Spleen (tissue), 11 donors: ENCODE measurements around the gene MYO18B. TPM values are rescaled to one million over a fixed set of nuclear protein-coding genes. Genes with fewer than 3 reads are reported as not detected.

Experiments used
- DNase-seq: peaks from one replicate; pipeline ENCODE4 v3.0.0-alpha.2; 2020
- H3K27ac ChIP-seq, 8 donors: fragments of 200-600 bp; sonication (generic) in 7 of 8; 1 replicate in 4 of 8; 2 replicates in 4 of 8; pipeline versions ENCODE4 v1.5.0 to v1.8.0; 2016 to 2021; ENCODE audit warnings: inconsistent platforms in 4 of 8, mild to moderate bottlenecking in 4 of 8, moderate library complexity in 1 of 8
- H3K27me3 ChIP-seq, 7 donors: fragments of 200-600 bp; sonication (generic) in 6 of 7; replicated peaks in 1 of 7; 1 replicate in 4 of 7; 2 replicates in 3 of 7; pipeline versions ENCODE4 v1.5.0 to v1.8.0; 2016 to 2021; ENCODE audit warnings: inconsistent platforms in 3 of 7, mild to moderate bottlenecking in 1 of 7
- H3K36me3 ChIP-seq, 6 donors: fragments of 200-600 bp; sonication (generic) in 5 of 6; 1 replicate in 4 of 6; 2 replicates in 2 of 6; pipeline versions ENCODE4 v1.5.0 to v1.8.0; 2016 to 2021; ENCODE audit warnings: inconsistent platforms in 2 of 6
- H3K4me1 ChIP-seq, 6 donors: fragments of 200-600 bp; sonication (generic) in 5 of 6; 1 replicate in 3 of 6; 2 replicates in 3 of 6; pipeline versions ENCODE4 v1.5.0 to v1.8.0; 2016 to 2021; ENCODE audit warnings: inconsistent platforms in 3 of 6
- H3K4me3 ChIP-seq, 8 donors: fragments of 200-600 bp; sonication (generic) in 7 of 8; 1 replicate in 4 of 8; 2 replicates in 4 of 8; pipeline versions ENCODE4 v1.5.0 to v1.8.0; 2016 to 2021; ENCODE audit warnings: inconsistent platforms in 4 of 8, mild to moderate bottlenecking in 4 of 8, moderate library complexity in 2 of 8
- H3K9me3 ChIP-seq, 8 donors: fragments of 200-600 bp; sonication (generic) in 7 of 8; 1 replicate in 4 of 8; 2 replicates in 4 of 8; pipeline versions ENCODE4 v1.5.0 to v1.8.0; 2016 to 2021; ENCODE audit warnings: inconsistent platforms in 4 of 8
- CTCF ChIP-seq, 11 experiments: fragments of 200-600 bp in 7 of 11; fragments of 450-650 bp in 4 of 11; sonication (generic) in 4 of 11; IDR thresholded peaks in 8 of 11; conservative IDR thresholded peaks in 3 of 11; 1 replicate in 7 of 11; 2 replicates in 4 of 11; pipeline versions ENCODE4 v1.4.0 to v1.8.0; 2016 to 2021; ENCODE audit warnings: antibody characterized with exemption in 11 of 11, inconsistent platforms in 4 of 11, mild to moderate bottlenecking in 1 of 11
- POLR2A ChIP-seq, 3 donors: fragments of 450-650 bp; IDR thresholded peaks; one replicate each; pipeline ENCODE4 v1.5.1; 2017; ENCODE audit warnings: antibody characterized with exemption in 3 of 3, mild to moderate bottlenecking in 1 of 3
- POLR2AphosphoS5 ChIP-seq, 3 donors: sonication (generic); formaldehyde crosslinking; IDR thresholded peaks; one replicate each; pipeline ENCODE4 v1.5.1; 2017; ENCODE audit warnings: antibody characterized with exemption in 3 of 3
- WGBS, 5 donors: extraction: QIAGEN DNeasy Blood & Tissue Kit in 3 of 5; methylation state at CpG; one replicate each; pipeline versions ENCODE4 v1.1.5 to v1.1.7; 2013 to 2018; 5-methylcytosine and 5-hydroxymethylcytosine counted together
- intact Hi-C: fragments of 100-400 bp; cut with DNase I; formaldehyde crosslinking; loops from one replicate; pipeline ENCODE4 v1.15.0; 2023; ENCODE audit warnings: low total_unique reads
- polyA plus RNA-seq, 3 donors: library from polyadenylated mRNA; stranded (reverse); fragments of 200-250 nt; gene quantifications; one replicate each; pipeline ENCODE4 v1.2.1, GENCODE V29; 2013
- total RNA-seq, 7 donors: library from RNA; depleted of rRNA in 3 of 7; stranded (reverse); fragments of >200 nt in 3 of 7; fragmentation: NEBNext Ultra II Directional in 4 of 7; extraction: Animal tissue kit (Norgen Biotek cat#: 25700) in 4 of 7; gene quantifications; one replicate each; pipeline versions ENCODE4 v1.1.0 to v1.2.1, GENCODE V29; 2016 to 2021
- donor health status: healthy with polysubstance abuse.
- donor health status: DM: no; HTN: no; CAD: no; lungs with moderate emphysema.
- donor health status: DM: no; HTN: no; CAD: no.
- donor health status: Bipolar disorder and iron deficiency.
- donor health status: healthy.
- donor health status: DM: no; HTN: no; CAD: no.
- donor health status: DM: yes; HTN: yes; CAD: no.

The MYO18B gene
- total and polyA plus RNA-seq, 10 donors = under 0.01 to 0.79 (median 0.12) TPM

- intact Hi-C loops = no loop called here
- Histone ChIP-seq H3K4me1 (no peaks in the 10 kb centered on the region), H3K27me3 (peaks cover 0 to 45% (median 0%) of the 10 kb centered on the region in 7 donors), H3K27ac (no peak overlapping the region), H3K9me3 (peaks cover 0 to 7% (median 0%) of the 10 kb centered on the region in 8 donors), H3K36me3 (no peaks in the 10 kb centered on the region), H3K4me3 (no peak overlapping the region)
- 54 to 67% (median 61%) methylated on average over 8 of the region's 8 CpGs for WGBS, 5 donors
- TF ChIP-seq CTCF (IDR thresholded peaks at IDR 0.05 in 8 of 11, conservative IDR thresholded peaks at IDR 0.05 in 3 of 11) (no peak), POLR2AphosphoS5 (IDR thresholded peaks at IDR 0.05) (no peak), POLR2A (IDR thresholded peaks at IDR 0.05) (no peak)
- no peak for DNase-seq
These were observed 199.5 kb downstream of the MYO18B start for GRCh38 chr22:25941365-25941960.

- Histone ChIP-seq H3K4me1 (no peaks in the 10 kb centered on the region), H3K27ac (no peak overlapping the region), H3K9me3 (no peaks in the 10 kb centered on the region), H3K27me3 (peaks cover 0 to 45% (median 0%) of the 10 kb centered on the region in 7 donors), H3K36me3 (no peaks in the 10 kb centered on the region), H3K4me3 (no peak overlapping the region)
- DNase-seq = no peak
- WGBS, 5 donors = 54 to 61% (median 57%) methylated on average over 9 of the region's 9 CpGs
- no peak for TF ChIP-seq CTCF (IDR thresholded peaks at IDR 0.05 in 8 of 11, conservative IDR thresholded peaks at IDR 0.05 in 3 of 11)
- no peak for TF ChIP-seq POLR2AphosphoS5 (IDR thresholded peaks at IDR 0.05)
- no peak for TF ChIP-seq POLR2A (IDR thresholded peaks at IDR 0.05)
- intact Hi-C loops = no loop called here
These were observed 200.3 kb downstream of the MYO18B start for GRCh38 chr22:25942115-25942855.

DNA sequence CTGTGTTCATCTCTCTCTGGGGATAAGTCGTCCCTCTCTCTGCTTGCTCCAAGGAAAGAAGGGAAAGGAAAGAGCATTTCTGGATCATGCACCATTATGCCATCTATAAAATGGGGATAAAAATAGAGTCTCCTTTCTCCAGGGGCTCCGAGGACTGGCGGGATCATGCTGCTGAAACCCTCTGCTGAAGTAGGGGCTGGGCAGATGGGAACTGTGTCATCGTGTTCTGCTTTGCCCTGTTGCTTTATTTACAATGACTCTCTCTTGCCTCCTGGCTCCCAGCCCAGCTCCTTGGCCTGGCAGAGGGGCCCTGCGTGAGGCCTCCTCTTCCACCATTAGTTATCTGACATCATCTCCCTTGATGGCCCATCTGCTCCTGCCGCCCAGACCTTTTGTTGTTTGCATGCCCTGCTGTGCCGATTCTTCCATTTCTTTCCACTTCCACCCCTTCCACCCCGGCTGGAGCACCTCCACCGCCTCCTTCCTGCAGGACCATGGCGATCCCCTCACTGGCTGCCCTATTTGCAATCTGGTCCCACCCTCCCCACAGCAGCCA is 200.9 kb downstream of the MYO18B start:
- H3K27ac ChIP-seq = no peak overlapping the region
- no peaks in the 10 kb centered on the region for H3K9me3 ChIP-seq
- TF ChIP-seq POLR2A (IDR thresholded peaks at IDR 0.05) = no peak
- no peak for TF ChIP-seq POLR2AphosphoS5 (IDR thresholded peaks at IDR 0.05)
- TF ChIP-seq CTCF (IDR thresholded peaks at IDR 0.05 in 8 of 11, conservative IDR thresholded peaks at IDR 0.05 in 3 of 11) = no peak
- no peaks in the 10 kb centered on the region for H3K4me1 ChIP-seq
- no peak overlapping the region for H3K4me3 ChIP-seq
- no peak for DNase-seq
- intact Hi-C loops = no loop called here
- no peaks in the 10 kb centered on the region for H3K36me3 ChIP-seq
- H3K27me3 ChIP-seq = peaks cover 0 to 50% (median 0%) of the 10 kb centered on the region in 7 donors
- 25 to 41% (median 32%) methylated on average over 10 of the region's 10 CpGs for WGBS, 5 donors

DNA sequence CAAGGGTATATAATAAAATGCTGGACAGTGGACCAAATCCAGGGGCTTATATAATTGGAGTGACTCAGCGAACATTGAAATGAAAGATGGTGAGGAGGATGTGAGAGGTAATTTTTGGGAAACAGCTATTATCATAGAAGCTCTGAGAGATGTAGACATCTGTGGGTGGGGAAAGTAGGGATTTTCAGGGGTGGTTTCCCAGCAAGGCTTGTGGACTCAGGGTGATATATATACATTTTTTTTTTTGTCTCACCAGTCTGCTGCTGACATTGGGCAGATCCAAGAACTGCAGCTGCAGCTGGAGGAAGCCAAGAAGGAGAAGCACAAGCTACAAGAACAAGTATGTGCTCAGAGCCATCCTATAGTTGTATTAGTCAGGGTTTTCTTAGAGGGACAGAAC is 208.1 kb downstream of the MYO18B start:
- DNase-seq = no peak
- intact Hi-C loops = no loop called here

More for the DNA sequence above, 208.1 kb downstream of the MYO18B start:
- H3K4me1 ChIP-seq = no peaks in the 10 kb centered on the region
- TF ChIP-seq POLR2A (IDR thresholded peaks at IDR 0.05) (no peak), POLR2AphosphoS5 (IDR thresholded peaks at IDR 0.05) (no peak), CTCF (IDR thresholded peaks at IDR 0.05 in 8 of 11, conservative IDR thresholded peaks at IDR 0.05 in 3 of 11) (no peak)
- no peaks in the 10 kb centered on the region for H3K9me3 ChIP-seq
- H3K4me3 ChIP-seq = no peak overlapping the region
- 57 to 66% (median 62%) methylated on average over 1 of the region's 1 CpG for WGBS, 5 donors
- H3K27ac ChIP-seq = no peak overlapping the region
- peaks cover 0 to 29% (median 0%) of the 10 kb centered on the region in 7 donors for H3K27me3 ChIP-seq
- no peaks in the 10 kb centered on the region for H3K36me3 ChIP-seq
